Naive B cell (primary cell): ENCODE data around the gene NETO2. TPM values are rescaled to one million over a fixed set of nuclear protein-coding genes. Genes with fewer than 3 reads are reported as not detected.
"Not testable (repeated sequence)": the region's sequence is repeated elsewhere in the genome, so short reads cannot be mapped to it uniquely, and the experiment has no call there.

ENCODE experiments used
- ATAC-seq, 2 donors: fragments of 150-1000 bp; cut with Tn5 transposase; 2 replicates each; pipeline ENCODE4 v1.10.0; 2021; ENCODE audit warnings: low read depth in 2 of 2, mild to moderate bottlenecking in 2 of 2, moderate library complexity in 2 of 2
- DNase-seq: peaks from one replicate; pipeline ENCODE4 v3.0.0; 2022
- H3K27ac Mint-ChIP-seq, 6 donors: one replicate each; pipeline ENCODE4 v1.8.0; 2020 to 2022; ENCODE audit warnings: mild to moderate bottlenecking in 6 of 6, mixed read lengths in 6 of 6, moderate library complexity in 5 of 6, inconsistent platforms in 2 of 6
- H3K27me3 Mint-ChIP-seq, 3 donors: one replicate each; pipeline ENCODE4 v1.8.0; 2021 to 2022; ENCODE audit warnings: mixed read lengths in 3 of 3, mild to moderate bottlenecking in 1 of 3
- H3K36me3 Mint-ChIP-seq, 2 donors: one replicate each; pipeline ENCODE4 v1.8.0; 2020 to 2022; ENCODE audit warnings: mixed read lengths in 2 of 2, inconsistent platforms in 1 of 2, mild to moderate bottlenecking in 1 of 2
- H3K4me1 Mint-ChIP-seq, 3 donors: one replicate each; pipeline ENCODE4 v1.8.0; 2020 to 2022; ENCODE audit warnings: mixed read lengths in 3 of 3, inconsistent platforms in 1 of 3, mild to moderate bottlenecking in 1 of 3, moderate library complexity in 1 of 3
- H3K4me3 Mint-ChIP-seq, 8 donors: one replicate each; pipeline ENCODE4 v1.8.0; 2020 to 2022; ENCODE audit warnings: mild to moderate bottlenecking in 8 of 8, mixed read lengths in 8 of 8, moderate library complexity in 8 of 8, inconsistent platforms in 2 of 8
- H3K9me3 Mint-ChIP-seq, 7 donors: one replicate each; pipeline ENCODE4 v1.8.0; 2020 to 2022; ENCODE audit warnings: mixed read lengths in 7 of 7, mild to moderate bottlenecking in 5 of 7, inconsistent platforms in 2 of 7, moderate library complexity in 1 of 7
- polyA plus RNA-seq, 6 donors: library from polyadenylated mRNA; unstranded; fragments of 300-500 nt; fragmentation: Illumina TruSeq; gene quantifications; one replicate each; pipeline ENCODE4 v1.2.3, GENCODE V29; 2021; ENCODE audit warnings: low read depth in 6 of 6

The NETO2 gene
- polyA plus RNA-seq, 6 donors from 2014 or later, result 0.37 to 3.6 (median 0.97) TPM

DNA sequence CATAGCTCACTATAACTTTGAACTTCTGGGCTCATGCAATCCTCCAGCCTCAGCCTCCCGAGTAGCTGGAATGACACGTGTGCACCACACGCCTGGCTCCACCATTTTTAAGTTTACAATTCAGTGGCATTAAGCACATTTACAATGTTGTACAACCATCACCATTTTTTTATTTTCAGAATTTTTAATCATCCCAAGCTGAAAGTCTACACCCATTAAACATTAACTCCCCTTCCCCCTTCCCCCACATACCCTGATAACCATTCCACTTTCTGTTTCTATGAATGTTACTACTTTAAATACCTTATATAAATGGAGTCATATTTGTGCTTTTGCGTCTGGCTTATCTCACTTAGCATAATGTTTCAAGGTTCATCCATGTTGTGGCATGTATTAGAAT is 18.0 kb downstream of the NETO2 start:
- Mint-ChIP-seq H3K4me3 (no peak overlapping the region), H3K27ac (no peak overlapping the region), H3K27me3 (peaks cover 0 to 6% (median under 1%) of the 10 kb centered on the region in 3 donors), H3K36me3 (peaks cover 0 to 9% of the 10 kb centered on the region in 2 donors), H3K9me3 (no peaks in the 10 kb centered on the region), H3K4me1 (no peaks in the 10 kb centered on the region)
- DNase-seq (no peak), ATAC-seq (no peak)

DNA sequence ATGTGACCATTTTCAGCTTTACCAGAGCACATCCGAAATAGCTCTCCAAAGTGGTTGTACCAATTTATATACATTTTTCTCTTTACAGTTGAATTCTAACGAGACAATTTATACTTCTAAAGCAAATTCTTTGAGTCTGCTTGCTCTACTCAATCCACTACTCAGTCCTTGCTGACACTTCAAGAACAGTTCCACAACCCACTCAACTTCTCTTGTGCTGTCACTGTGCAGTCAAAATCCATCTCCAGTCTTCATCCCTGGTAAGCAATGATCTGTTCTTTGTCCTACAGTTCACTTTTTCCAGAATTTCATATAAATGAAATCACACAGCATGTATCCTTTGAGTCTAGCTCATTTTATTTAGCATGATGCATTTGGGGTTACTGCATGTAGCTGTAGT is 30.6 kb downstream of the NETO2 start:
- DNase-seq, result no peak

DNA sequence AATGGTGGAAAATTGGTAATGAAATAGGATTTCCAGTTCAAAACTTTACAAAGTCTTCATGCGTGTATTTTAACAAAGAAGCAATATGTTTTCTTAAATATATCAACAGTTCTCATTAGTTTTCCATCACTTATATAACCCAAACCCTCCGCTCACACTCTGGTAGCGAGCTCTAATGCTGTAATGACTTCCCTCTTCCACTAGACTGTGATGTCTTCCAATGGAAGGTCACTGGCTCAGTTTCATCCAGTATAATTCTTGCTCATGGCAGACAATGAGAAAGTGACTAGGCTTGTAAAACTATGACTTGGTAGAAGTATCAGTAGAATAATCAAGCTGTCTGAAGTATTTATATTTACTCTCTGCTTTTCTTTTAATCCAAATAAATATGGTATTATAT is 32.8 kb downstream of the NETO2 start:
- Mint-ChIP-seq H3K27me3 (no peaks in the 10 kb centered on the region), H3K4me3 (no peak overlapping the region), H3K4me1 (no peaks in the 10 kb centered on the region), H3K36me3 (peaks cover 0 to 3% of the 10 kb centered on the region in 2 donors), H3K9me3 (no peaks in the 10 kb centered on the region), H3K27ac (no peak overlapping the region)
- no peak for DNase-seq
- ATAC-seq, result no peak

More for the DNA sequence above, 30.6 kb downstream of the NETO2 start:
- Mint-ChIP-seq H3K4me1 (no peaks in the 10 kb centered on the region), H3K27me3 (no peaks in the 10 kb centered on the region), H3K4me3 (no peak overlapping the region), H3K9me3 (no peaks in the 10 kb centered on the region), H3K27ac (no peak overlapping the region), H3K36me3 (peaks cover 0 to 2% of the 10 kb centered on the region in 2 donors)
- ATAC-seq, result no peak

DNA sequence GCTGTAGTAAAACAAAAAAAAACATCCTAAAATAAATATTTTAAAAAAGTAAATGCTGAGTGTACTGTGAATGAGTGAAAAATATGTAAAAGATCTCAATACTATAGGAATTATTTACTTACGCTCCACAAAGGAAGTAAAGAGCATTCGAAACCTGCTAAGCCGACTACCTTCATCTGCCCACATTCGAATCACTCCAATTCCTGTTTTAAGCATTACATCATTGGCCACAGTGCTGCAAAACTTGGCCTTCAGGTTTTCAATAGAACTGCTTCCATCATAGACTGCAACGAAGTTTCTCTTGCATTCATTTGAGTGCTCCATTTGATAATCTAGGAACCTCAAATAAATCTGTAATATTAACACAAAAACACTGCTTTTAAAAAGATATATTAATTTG is 34.4 kb downstream of the NETO2 start:
- H3K27me3 Mint-ChIP-seq, result no peaks in the 10 kb centered on the region
- H3K4me1 Mint-ChIP-seq, result no peaks in the 10 kb centered on the region
- H3K27ac Mint-ChIP-seq, result no peak overlapping the region
- peaks cover 0 to 5% (median 0%) of the 10 kb centered on the region in 7 donors for H3K9me3 Mint-ChIP-seq
- no peak overlapping the region for H3K4me3 Mint-ChIP-seq
- ATAC-seq (no peak), DNase-seq (no peak)
- peaks cover 0 to 11% of the 10 kb centered on the region in 2 donors for H3K36me3 Mint-ChIP-seq

DNA sequence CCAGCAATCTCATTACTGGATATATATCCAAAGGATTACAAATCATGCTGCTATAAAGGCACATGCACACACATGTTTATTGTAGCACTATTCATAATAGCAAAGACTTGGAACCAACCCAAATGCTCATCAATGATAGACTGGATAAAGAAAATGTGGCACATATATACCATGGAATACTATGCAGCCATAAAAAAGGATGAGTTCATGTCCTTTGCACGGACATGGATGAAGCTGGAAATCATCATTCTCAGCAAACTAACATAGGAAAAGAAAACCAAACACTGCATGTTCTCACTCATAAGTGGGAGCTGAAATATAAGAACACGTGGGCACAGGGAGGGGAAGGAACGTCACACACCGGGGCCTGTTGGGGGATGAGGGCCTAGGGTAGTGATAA is 40.8 kb downstream of the NETO2 start:
- H3K27ac Mint-ChIP-seq, DNase-seq, ATAC-seq, H3K4me1 Mint-ChIP-seq, H3K27me3 Mint-ChIP-seq, H3K4me3 Mint-ChIP-seq: not testable (repeated sequence)
- Mint-ChIP-seq H3K9me3 (peaks cover 0 to 19% (median 6%) of the 10 kb centered on the region in 7 donors), H3K36me3 (peaks cover 11 to 15% of the 10 kb centered on the region in 2 donors)

DNA sequence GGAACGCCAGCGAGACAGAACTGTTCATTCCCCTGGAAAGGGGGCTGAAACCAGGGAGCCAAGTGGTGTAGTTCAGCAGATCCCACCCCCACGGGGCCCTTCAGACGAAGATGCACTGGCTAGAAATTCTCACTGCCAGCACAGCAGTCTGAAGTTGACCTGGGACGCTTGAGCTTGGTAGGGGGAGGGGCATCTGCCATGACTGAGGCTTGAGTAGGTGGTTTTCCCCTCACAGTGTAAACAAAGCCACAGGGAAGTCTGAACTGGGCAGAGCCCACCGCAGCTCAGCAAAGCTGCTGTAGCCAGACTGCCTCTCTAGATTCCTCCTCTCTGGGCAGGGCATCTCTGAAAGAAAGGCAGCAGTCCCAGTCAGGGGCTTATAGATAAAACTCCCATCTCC is 46.6 kb downstream of the NETO2 start:
- not testable (repeated sequence) for ATAC-seq, H3K4me3 Mint-ChIP-seq, H3K9me3 Mint-ChIP-seq, DNase-seq, H3K27ac Mint-ChIP-seq, H3K27me3 Mint-ChIP-seq, H3K4me1 Mint-ChIP-seq
- H3K36me3 Mint-ChIP-seq, result peaks cover 0 to 19% of the 10 kb centered on the region in 2 donors

DNA sequence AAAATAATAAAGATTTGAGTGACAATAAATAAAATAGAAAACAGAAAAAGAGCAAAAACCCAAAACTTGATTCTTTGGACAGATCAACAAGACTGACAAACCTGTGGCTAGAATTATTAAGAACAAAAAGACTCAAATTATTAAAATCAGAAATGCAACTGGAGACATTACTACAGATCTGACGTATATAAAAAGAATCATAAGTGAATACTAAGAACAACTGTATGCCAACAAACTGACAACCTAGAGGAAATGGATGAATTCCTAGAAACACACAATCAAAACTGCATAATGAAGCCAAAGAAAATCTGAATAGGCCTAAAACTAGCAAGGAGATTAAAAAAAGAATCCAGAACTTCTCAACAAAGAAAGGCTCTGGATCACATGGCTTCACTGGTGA is 47.4 kb downstream of the NETO2 start:
- Mint-ChIP-seq H3K4me3 (no peak overlapping the region), H3K27ac (peak overlapping the region in 1 of 6 donors; percentile 34), H3K27me3 (peaks cover 0 to 7% (median 0%) of the 10 kb centered on the region in 3 donors), H3K36me3 (peaks cover 0 to 19% of the 10 kb centered on the region in 2 donors), H3K9me3 (peaks cover 0 to 4% (median 2%) of the 10 kb centered on the region in 7 donors), H3K4me1 (no peaks in the 10 kb centered on the region)
- ATAC-seq (no peak), DNase-seq (no peak)

DNA sequence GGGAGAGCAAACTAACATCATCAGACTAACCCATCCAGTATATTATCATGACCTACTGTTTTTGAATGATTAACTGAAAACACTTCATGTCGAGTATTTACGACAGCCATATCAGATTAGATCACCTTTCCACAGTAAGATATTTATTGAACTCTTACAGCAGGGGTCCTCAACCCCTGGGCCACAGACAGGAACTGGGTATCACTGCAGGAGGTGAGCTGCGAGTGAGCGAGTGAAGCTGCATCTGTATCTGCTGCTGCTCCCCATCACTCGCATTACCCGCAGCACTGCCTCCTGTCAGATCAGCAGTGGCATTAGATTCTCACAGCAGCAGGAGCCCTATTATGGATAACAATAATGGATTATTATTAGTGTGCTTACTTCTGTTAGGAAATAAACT is 59.5 kb downstream of the NETO2 start:
- no peaks in the 10 kb centered on the region for H3K4me1 Mint-ChIP-seq
- H3K27ac Mint-ChIP-seq, result no peak overlapping the region
- H3K36me3 Mint-ChIP-seq, result no peaks in the 10 kb centered on the region
- DNase-seq (no peak), ATAC-seq (no peak)
- H3K9me3 Mint-ChIP-seq, result no peaks in the 10 kb centered on the region
- no peak overlapping the region for H3K4me3 Mint-ChIP-seq
- no peaks in the 10 kb centered on the region for H3K27me3 Mint-ChIP-seq

DNA sequence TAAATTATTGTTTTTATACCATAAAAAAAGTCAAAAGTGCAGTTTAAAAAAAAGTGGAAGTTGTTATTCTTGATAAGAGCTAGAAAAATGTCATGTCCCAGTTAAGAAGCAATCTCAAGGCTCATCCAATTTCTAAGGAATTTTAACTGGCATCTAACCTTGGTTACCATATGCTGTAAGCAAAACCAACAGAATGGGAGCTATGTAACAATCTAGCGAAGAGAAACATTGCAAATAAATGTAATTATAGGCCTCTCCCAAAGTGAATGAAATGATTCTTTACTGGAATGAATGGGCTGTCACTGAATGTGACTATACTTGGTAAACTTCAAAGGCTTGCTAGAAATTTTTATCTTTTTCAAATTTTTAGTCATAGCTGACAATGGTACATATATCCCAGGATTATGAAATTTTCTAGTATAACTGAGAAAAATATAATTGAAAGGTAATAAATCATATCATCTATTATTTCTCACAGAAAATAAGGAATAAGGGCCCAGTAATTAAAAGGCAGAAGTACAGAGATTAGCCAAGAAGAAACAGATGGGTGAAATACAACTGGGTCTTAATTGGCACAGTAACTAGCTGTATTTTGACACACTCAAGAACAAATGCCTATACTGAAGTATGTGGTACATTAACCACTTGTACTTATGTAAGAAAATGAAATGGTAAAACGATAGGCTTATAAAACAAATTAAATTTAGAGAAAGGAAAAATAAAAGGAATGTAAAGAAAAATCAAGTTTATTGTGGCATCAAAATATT is 61.5 kb downstream of the NETO2 start:
- no peak for DNase-seq
- no peak overlapping the region for H3K27ac Mint-ChIP-seq
- no peaks in the 10 kb centered on the region for H3K27me3 Mint-ChIP-seq

DNA sequence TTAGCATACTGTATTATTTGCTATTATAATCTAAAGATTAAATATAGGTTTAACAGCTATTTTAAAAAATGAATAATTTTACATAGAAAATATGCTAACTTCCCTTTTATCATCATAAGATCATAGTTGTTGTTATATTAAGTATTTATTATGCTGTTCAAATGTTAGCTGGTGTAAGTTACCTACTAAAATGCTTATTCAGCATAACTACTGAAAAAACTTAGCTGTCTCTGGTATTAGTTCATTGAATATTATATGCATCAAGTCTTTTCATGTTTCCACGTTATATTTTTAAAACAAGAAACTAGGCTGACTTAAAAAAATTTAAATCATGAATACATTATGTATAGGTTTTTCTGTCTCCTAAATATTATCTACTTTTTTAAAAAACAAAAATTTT is 62.6 kb downstream of the NETO2 start:
- H3K4me1 Mint-ChIP-seq, result no peaks in the 10 kb centered on the region
- no peak overlapping the region for H3K4me3 Mint-ChIP-seq
- DNase-seq (no peak), ATAC-seq (no peak)
- no peaks in the 10 kb centered on the region for H3K9me3 Mint-ChIP-seq
- H3K36me3 Mint-ChIP-seq, result no peaks in the 10 kb centered on the region
- no peaks in the 10 kb centered on the region for H3K27me3 Mint-ChIP-seq
- no peak overlapping the region for H3K27ac Mint-ChIP-seq

More for the DNA sequence above, 61.5 kb downstream of the NETO2 start:
- ATAC-seq, result no peak
- Mint-ChIP-seq H3K4me1 (no peaks in the 10 kb centered on the region), H3K4me3 (no peak overlapping the region), H3K36me3 (no peaks in the 10 kb centered on the region), H3K9me3 (no peaks in the 10 kb centered on the region)

DNA sequence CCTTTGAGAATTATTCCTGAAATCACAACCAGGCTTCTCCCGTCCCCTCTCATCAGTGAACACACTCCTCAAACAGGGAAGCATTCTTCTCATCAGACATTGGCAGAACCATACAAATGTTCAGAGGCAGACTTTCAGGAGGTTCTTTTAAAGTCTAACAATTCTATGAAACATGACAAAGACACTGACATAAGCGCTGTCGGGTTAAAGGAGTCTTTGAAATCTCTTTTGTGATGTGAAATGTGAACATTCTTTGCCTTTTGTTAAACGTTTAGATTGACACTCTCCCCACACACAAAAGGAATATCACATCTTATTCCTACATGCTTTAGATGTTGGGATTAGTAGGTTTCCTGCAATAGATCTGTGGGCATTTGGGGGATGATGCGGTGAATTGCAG is 63.9 kb downstream of the NETO2 start:
- Mint-ChIP-seq H3K4me1 (no peaks in the 10 kb centered on the region), H3K27me3 (no peaks in the 10 kb centered on the region), H3K4me3 (no peak overlapping the region), H3K9me3 (no peaks in the 10 kb centered on the region), H3K36me3 (no peaks in the 10 kb centered on the region), H3K27ac (no peak overlapping the region)
- no peak for DNase-seq
- no peak for ATAC-seq

DNA sequence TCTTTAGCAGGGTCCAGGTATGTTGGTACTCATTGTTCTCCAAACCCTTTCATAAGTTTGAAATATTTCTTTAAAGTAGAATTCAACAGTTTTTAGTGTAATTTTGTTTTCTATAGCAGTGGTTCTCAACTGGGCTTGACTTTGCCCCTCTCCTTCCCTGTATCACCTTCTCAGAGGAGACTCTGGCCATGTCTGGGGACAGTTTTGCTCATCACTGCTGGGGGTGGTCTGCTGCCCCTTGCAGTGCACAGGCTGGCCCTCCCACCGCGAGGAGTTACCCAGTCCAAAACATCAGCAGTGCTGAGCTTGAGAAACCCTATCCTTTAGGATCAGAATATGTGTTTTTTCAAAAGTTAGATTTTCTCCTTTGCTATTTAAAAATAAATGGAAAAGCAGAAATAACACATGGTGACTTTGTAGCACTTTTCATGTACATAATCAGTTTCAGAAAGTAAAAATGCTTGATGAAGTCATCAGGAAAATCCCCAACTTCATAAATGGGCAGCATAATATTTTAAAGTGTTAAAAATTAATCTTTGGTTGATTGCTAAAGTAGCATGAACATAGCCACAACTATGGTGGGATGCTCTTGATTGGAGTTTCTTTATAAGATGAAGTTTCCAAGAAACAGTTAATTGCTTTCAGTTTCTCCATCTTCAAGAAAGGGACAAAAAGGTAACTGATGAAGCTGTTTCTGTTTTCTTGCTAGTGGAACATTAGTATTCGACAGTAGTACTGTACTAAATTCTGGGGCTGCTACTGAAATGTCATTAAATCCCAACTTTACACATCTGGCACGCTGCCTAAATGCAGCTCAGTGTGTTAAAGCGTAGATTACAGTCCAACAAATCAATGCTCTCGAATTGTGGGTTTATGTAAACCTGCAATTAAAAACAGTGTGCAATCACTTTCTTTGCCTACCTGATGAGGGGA is 70.3 kb downstream of the NETO2 start:
- Mint-ChIP-seq H3K9me3 (peaks cover 0 to 4% (median 0%) of the 10 kb centered on the region in 7 donors), H3K4me1 (peaks cover 0 to 12% (median 4%) of the 10 kb centered on the region in 3 donors), H3K27me3 (peaks cover 0 to 19% (median 4%) of the 10 kb centered on the region in 3 donors), H3K36me3 (no peaks in the 10 kb centered on the region), H3K4me3 (no peak overlapping the region), H3K27ac (peak overlapping the region in 1 of 6 donors; percentile 28)
- ATAC-seq, result no peak
- no peak for DNase-seq

DNA sequence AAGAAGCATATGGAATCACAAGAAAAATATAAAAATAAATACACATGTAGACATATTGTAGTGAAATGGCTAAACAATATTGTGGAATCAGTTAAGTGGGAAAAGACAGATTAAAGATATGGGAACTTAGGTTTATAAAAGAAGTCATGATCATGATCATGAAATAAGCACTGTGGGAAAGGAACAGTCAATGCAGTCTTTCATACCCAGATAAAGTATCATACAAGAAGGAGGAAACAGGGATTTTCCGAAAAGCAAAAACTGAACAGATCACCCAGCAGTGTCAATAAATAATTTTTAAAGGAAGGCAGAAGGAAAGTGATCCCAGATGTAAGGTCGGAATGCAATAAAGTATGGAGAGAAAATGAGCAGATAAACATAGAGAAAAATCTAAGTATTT is 71.6 kb downstream of the NETO2 start:
- H3K27me3 Mint-ChIP-seq, result peaks cover 0 to 19% (median 4%) of the 10 kb centered on the region in 3 donors
- peaks cover 4 to 12% (median 6%) of the 10 kb centered on the region in 3 donors for H3K4me1 Mint-ChIP-seq
- no peaks in the 10 kb centered on the region for H3K36me3 Mint-ChIP-seq
- ATAC-seq, result no peak
- no peak for DNase-seq
- H3K9me3 Mint-ChIP-seq, result peaks cover 0 to 4% (median 0%) of the 10 kb centered on the region in 7 donors
- H3K27ac Mint-ChIP-seq, result no peak overlapping the region
- H3K4me3 Mint-ChIP-seq, result no peak overlapping the region
